Spinal cord (tissue), 10 donors: ENCODE data around the gene LDLR. TPM values are rescaled to one million over a fixed set of nuclear protein-coding genes. Genes with fewer than 3 reads are reported as not detected.
"Not testable (repeated sequence)": the region's sequence is repeated elsewhere in the genome, so short reads cannot be mapped to it uniquely, and the experiment has no call there.

Experiments used
- DNase-seq, 6 donors: peaks; one replicate each; pipeline versions ENCODE4 v3.0.0 to v3.0.0-alpha.2; 2013 to 2015; ENCODE audit warnings: low spot score in 6 of 6, low read depth in 4 of 6
- H3K27ac ChIP-seq: one replicate; pipeline ENCODE4 v1.5.1; 2013; ENCODE audit warnings: low read depth, low read length, control low read depth
- H3K27me3 ChIP-seq: one replicate; pipeline ENCODE4 v1.6.1; 2013; ENCODE audit warnings: low read length; ENCODE audit not compliant: control insufficient read depth, insufficient read depth
- H3K36me3 ChIP-seq: one replicate; pipeline ENCODE4 v1.6.1; 2013; ENCODE audit warnings: low read length; ENCODE audit not compliant: control insufficient read depth, insufficient read depth
- H3K4me1 ChIP-seq: one replicate; pipeline ENCODE4 v1.6.1; 2013; ENCODE audit warnings: low read length; ENCODE audit not compliant: control insufficient read depth, insufficient read depth
- H3K4me3 ChIP-seq: one replicate; pipeline ENCODE4 v1.5.1; 2013; ENCODE audit warnings: low read depth, low read length, control low read depth
- H3K9me3 ChIP-seq: one replicate; pipeline ENCODE4 v1.6.1; 2013; ENCODE audit warnings: low read length; ENCODE audit not compliant: control insufficient read depth, insufficient read depth
- WGBS: methylation state at CpG from one replicate; pipeline ENCODE4 v1.1.5; 2013; ENCODE audit warnings: missing lambda C conversion rate; ENCODE audit not compliant: insufficient coverage; 5-methylcytosine and 5-hydroxymethylcytosine counted together
- polyA plus RNA-seq, 2 donors: library from polyadenylated mRNA; unstranded; fragments of 120-200 nt; gene quantifications; one replicate each; pipeline ENCODE4 v1.2.1, GENCODE V29; 2013; ENCODE audit not compliant: insufficient read length in 2 of 2
- total RNA-seq, 2 donors: library from RNA; depleted of rRNA in 1 of 2; stranded (reverse); fragments of 120-200 nt in 1 of 2; fragments of >200 nt in 1 of 2; gene quantifications; one replicate each; pipeline versions ENCODE4 v1.2.3 to v1.2.4, GENCODE V29; 2013 to 2014
- donor health status: healthy.

LDLR gene
- total and polyA plus RNA-seq, 4 donors = 29.8 to 70.9 (median 30.2) TPM

DNA sequence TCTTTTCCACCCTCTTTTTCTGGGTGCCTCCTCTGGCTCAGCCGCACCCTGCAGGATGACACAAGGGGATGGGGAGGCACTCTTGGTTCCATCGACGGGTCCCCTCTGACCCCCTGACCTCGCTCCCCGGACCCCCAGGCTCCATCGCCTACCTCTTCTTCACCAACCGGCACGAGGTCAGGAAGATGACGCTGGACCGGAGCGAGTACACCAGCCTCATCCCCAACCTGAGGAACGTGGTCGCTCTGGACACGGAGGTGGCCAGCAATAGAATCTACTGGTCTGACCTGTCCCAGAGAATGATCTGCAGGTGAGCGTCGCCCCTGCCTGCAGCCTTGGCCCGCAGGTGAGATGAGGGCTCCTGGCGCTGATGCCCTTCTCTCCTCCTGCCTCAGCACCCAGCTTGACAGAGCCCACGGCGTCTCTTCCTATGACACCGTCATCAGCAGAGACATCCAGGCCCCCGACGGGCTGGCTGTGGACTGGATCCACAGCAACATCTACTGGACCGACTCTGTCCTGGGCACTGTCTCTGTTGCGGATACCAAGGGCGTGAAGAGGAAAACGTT lies 24.0 kb downstream of the LDLR start:
- no peaks in the 10 kb centered on the region for H3K9me3 ChIP-seq
- no peak overlapping the region for H3K27ac ChIP-seq
- H3K27me3 ChIP-seq = no peaks in the 10 kb centered on the region
- H3K36me3 ChIP-seq = peaks cover 98% of the 10 kb centered on the region
- 94% methylated on average over 24 of the region's 27 CpGs for WGBS
- no peak overlapping the region for H3K4me3 ChIP-seq
- H3K4me1 ChIP-seq = no peaks in the 10 kb centered on the region
- DNase-seq = no peak

DNA sequence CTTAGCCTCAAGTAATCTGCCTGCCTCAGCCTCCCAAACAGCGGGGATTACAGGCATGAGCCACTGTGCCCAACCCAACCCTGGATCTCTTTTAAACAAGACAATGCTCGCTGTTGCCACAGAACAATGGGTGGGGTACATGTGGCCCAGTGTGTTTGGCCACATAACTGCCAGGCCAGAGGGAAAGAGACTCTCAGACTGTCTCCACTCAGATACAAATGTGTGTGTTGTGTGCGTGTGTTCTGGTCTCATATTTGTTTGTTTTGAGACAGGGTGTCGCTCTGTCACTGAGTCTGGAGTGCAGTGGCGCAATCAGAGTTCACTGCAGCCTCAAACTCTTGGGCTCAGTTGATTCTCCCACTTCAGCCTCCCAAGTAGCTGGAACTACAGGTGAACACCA lies 25.8 kb downstream of the LDLR start:
- no peak overlapping the region for H3K27ac ChIP-seq
- no peak overlapping the region for H3K4me3 ChIP-seq
- H3K36me3 ChIP-seq = peaks cover 98% of the 10 kb centered on the region
- 100% methylated on average over 2 of the region's 5 CpGs for WGBS
- H3K9me3 ChIP-seq = no peaks in the 10 kb centered on the region
- no peaks in the 10 kb centered on the region for H3K4me1 ChIP-seq
- H3K27me3 ChIP-seq = no peaks in the 10 kb centered on the region
- DNase-seq = no peak

DNA sequence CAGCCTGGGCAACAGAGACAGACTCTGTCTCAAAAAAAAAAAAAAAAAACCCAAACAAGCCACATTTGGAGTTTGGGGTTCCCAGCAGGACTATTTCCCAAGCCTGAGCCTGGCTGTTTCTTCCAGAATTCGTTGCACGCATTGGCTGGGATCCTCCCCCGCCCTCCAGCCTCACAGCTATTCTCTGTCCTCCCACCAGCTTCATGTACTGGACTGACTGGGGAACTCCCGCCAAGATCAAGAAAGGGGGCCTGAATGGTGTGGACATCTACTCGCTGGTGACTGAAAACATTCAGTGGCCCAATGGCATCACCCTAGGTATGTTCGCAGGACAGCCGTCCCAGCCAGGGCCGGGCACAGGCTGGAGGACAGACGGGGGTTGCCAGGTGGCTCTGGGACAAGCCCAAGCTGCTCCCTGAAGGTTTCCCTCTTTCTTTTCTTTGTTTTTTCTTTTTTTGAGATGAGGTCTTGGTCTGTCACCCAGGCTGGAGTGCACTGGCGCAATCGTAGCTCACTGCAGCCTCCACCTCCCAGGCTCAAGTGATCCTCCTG lies 26.7 kb downstream of the LDLR start:
- no peak overlapping the region for H3K4me3 ChIP-seq
- no peaks in the 10 kb centered on the region for H3K4me1 ChIP-seq
- no peaks in the 10 kb centered on the region for H3K27me3 ChIP-seq
- H3K27ac ChIP-seq = no peak overlapping the region
- DNase-seq = no peak
- WGBS = 91% methylated on average over 8 of the region's 11 CpGs
- no peaks in the 10 kb centered on the region for H3K9me3 ChIP-seq
- peaks cover 98% of the 10 kb centered on the region for H3K36me3 ChIP-seq

DNA sequence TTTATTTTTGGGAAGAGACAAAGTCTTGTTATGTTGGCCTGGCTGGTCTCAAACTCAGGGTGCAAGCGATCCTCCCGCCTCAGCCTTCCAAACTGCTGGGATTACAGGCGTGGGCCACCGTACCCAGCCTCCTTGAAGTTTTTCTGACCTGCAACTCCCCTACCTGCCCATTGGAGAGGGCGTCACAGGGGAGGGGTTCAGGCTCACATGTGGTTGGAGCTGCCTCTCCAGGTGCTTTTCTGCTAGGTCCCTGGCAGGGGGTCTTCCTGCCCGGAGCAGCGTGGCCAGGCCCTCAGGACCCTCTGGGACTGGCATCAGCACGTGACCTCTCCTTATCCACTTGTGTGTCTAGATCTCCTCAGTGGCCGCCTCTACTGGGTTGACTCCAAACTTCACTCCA lies 27.2 kb downstream of the LDLR start:
- Histone ChIP-seq H3K36me3 (peaks cover 98% of the 10 kb centered on the region), H3K9me3 (no peaks in the 10 kb centered on the region), H3K4me3 (no peak overlapping the region), H3K27me3 (no peaks in the 10 kb centered on the region), H3K4me1 (no peaks in the 10 kb centered on the region), H3K27ac (no peak overlapping the region)
- no peak for DNase-seq
- 97% methylated on average over 9 of the region's 9 CpGs for WGBS

DNA sequence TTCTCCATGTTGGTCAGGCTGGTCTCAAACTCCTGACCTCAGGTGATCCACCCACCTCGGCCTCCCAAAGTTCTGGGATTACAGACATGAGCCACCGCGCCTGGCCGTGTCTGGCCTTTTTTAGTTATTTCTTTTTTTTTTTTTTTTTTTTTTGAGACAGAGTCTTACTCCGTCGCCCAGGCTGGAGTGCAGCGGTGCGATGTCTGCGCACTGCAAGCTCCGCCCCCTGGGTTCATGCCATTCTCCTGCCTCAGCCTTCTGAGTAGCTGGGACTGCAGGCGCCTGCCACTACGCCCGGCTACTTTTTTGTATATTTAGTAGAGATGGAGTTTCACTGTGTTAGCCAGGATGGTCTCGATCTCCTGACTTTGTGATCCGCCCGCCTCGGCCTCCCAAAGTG lies 32.7 kb downstream of the LDLR start:
- not testable (repeated sequence) for H3K9me3 ChIP-seq, H3K4me3 ChIP-seq, H3K27ac ChIP-seq, H3K27me3 ChIP-seq, H3K4me1 ChIP-seq, DNase-seq
- 98% methylated on average over 6 of the region's 17 CpGs for WGBS
- H3K36me3 ChIP-seq = peaks cover 95% of the 10 kb centered on the region

DNA sequence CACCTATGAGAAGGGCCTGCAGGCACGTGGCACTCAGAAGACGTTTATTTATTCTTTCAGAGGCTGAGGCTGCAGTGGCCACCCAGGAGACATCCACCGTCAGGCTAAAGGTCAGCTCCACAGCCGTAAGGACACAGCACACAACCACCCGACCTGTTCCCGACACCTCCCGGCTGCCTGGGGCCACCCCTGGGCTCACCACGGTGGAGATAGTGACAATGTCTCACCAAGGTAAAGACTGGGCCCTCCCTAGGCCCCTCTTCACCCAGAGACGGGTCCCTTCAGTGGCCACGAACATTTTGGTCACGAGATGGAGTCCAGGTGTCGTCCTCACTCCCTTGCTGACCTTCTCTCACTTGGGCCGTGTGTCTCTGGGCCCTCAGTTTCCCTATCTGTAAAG lies 33.9 kb downstream of the LDLR start:
- H3K27ac ChIP-seq = no peak overlapping the region
- no peaks in the 10 kb centered on the region for H3K4me1 ChIP-seq
- no peak for DNase-seq
- peaks cover 95% of the 10 kb centered on the region for H3K36me3 ChIP-seq
- H3K9me3 ChIP-seq = no peaks in the 10 kb centered on the region
- no peaks in the 10 kb centered on the region for H3K27me3 ChIP-seq
- H3K4me3 ChIP-seq = no peak overlapping the region
- WGBS = 90% methylated on average over 13 of the region's 13 CpGs

DNA sequence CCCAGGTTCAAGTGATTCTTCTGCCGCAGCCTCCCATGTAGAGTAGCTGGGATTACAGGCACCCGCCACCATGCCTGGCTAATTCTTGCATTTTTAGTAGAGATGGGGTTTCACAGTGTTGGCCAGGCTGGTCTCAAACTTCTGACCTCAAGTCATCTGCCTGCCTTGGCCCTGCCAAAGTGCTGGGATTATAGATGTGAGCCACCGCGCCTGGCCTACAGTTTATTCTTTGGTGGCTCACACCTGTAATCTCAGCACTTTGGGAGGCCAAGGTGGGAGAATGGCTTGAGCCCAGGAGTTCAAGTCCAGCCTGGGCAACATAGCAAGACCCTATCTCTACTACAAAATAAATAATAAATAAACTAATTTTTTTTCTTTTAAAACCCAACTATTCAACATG lies 34.9 kb downstream of the LDLR start:
- H3K4me1 ChIP-seq, H3K9me3 ChIP-seq, DNase-seq, H3K27me3 ChIP-seq, H3K4me3 ChIP-seq, H3K27ac ChIP-seq: not testable (repeated sequence)
- H3K36me3 ChIP-seq = peaks cover 97% of the 10 kb centered on the region
- WGBS = 98% methylated on average over 4 of the region's 4 CpGs

DNA sequence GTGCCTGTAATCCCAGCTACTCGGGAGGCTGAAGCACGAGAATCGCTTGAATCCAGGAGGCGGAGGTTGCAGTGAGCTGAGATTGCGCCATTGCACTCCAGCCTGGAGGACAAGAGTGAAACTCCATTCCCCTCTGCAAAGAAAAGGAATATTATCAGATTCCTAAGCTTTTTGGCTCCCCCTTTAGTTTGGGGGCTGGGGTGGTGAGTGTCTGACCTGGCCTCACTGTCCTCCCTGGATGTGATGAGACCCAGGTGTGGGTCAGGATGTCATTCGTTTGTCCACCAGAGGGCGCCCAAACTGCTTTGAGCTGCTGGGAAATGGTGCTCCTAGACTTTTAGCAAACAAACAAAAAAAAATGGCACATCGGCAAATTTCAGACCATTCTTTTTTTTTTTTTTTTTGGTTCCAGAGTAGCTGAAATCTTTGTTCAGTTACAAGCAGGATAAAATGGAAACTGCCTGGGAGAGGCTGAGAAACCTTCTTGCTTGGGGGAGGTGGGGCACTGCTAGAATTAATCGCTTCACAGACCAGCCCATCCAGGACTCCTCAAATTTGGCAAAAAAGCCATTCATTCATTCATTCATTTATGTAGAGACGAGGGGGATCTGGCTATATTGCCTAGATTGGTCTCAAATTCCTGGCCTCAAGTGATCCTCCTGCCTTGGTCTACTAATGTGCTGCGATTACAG lies 36.9 kb downstream of the LDLR start:
- Histone ChIP-seq H3K27me3 (no peaks in the 10 kb centered on the region), H3K36me3 (peaks cover 97% of the 10 kb centered on the region), H3K4me1 (peaks cover 4% of the 10 kb centered on the region), H3K27ac (no peak overlapping the region), H3K4me3 (no peak overlapping the region), H3K9me3 (no peaks in the 10 kb centered on the region)
- DNase-seq = peak in 5 of 6 donors; percentile 61 to 92 (median 65)
- WGBS = 80% methylated on average over 7 of the region's 11 CpGs

DNA sequence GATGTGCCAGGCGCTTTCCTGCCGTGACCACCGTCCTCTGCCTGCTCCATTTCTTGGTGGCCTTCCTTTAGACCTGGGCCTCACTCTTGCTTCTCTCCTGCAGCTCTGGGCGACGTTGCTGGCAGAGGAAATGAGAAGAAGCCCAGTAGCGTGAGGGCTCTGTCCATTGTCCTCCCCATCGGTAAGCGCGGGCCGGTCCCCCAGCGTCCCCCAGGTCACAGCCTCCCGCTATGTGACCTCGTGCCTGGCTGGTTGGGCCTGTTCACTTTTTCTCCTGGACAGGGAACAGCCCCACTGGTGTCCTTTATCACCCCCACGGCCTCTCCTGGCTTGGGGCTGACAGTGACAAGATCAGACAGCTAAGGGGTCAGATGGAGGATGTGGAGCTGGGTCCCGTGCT lies 38.6 kb downstream of the LDLR start:
- no peak overlapping the region for H3K4me3 ChIP-seq
- H3K4me1 ChIP-seq = peaks cover 4% of the 10 kb centered on the region
- no peak overlapping the region for H3K27ac ChIP-seq
- no peaks in the 10 kb centered on the region for H3K9me3 ChIP-seq
- peaks cover 98% of the 10 kb centered on the region for H3K36me3 ChIP-seq
- no peaks in the 10 kb centered on the region for H3K27me3 ChIP-seq
- WGBS = 91% methylated on average over 15 of the region's 15 CpGs
- DNase-seq = no peak
